Progenitor cell of endocrine pancreas (in vitro differentiated cells): Measurements from ENCODE around the gene WDHD1. TPM values are rescaled to one million over a fixed set of nuclear protein-coding genes. Genes with fewer than 3 reads are reported as not detected.

Source experiments
- DNase-seq: peaks from one replicate; pipeline ENCODE4 v3.0.0; 2021; ENCODE audit warnings: low spot score; ENCODE audit not compliant: unreplicated experiment
- H3K27ac Mint-ChIP-seq: 2 replicates; pipeline ENCODE4 v1.8.0; 2021; ENCODE audit warnings: mild to moderate bottlenecking, moderate library complexity, mixed read lengths
- H3K27me3 Mint-ChIP-seq: 2 replicates; pipeline ENCODE4 v1.8.0; 2021; ENCODE audit warnings: mixed read lengths
- H3K36me3 Mint-ChIP-seq: 2 replicates; pipeline ENCODE4 v1.8.0; 2022; ENCODE audit warnings: mixed read lengths; ENCODE audit not compliant: insufficient read depth
- H3K4me1 Mint-ChIP-seq: 2 replicates; pipeline ENCODE4 v1.8.0; 2021; ENCODE audit warnings: low read depth, mixed read lengths
- H3K4me3 Mint-ChIP-seq: 2 replicates; pipeline ENCODE4 v1.8.0; 2021; ENCODE audit warnings: low read depth, mild to moderate bottlenecking, moderate library complexity, mixed read lengths
- H3K9me3 Mint-ChIP-seq: 2 replicates; pipeline ENCODE4 v1.8.0; 2021; ENCODE audit warnings: low read depth, mixed read lengths
- CTCF ChIP-seq: fragments of 200-600 bp; sonication (generic); IDR thresholded peaks from one replicate; pipeline ENCODE4 v1.5.0; 2021; ENCODE audit warnings: antibody characterized with exemption, mild to moderate bottlenecking; ENCODE audit not compliant: unreplicated experiment
- total RNA-seq: library from RNA; stranded (reverse); gene quantifications from 2 replicates; pipeline ENCODE4 v1.2.1, GENCODE V29; 2021

WDHD1 gene
- total RNA-seq, 1 donor from 2014 or later, result 31.4 TPM

GRCh38 chr14:55015006-55015405 is 11.9 kb downstream of the WDHD1 start:
- Mint-ChIP-seq H3K4me1 (no peaks in the 10 kb centered on the region), H3K27me3 (no peaks in the 10 kb centered on the region), H3K4me3 (no peak overlapping the region), H3K9me3 (no peaks in the 10 kb centered on the region), H3K36me3 (peaks cover 15% of the 10 kb centered on the region), H3K27ac (no peak overlapping the region)
- TF ChIP-seq CTCF, result no peak
- no peak for DNase-seq

- DNase-seq, result no peak
- Mint-ChIP-seq H3K36me3 (peaks cover 6% of the 10 kb centered on the region), H3K27me3 (no peaks in the 10 kb centered on the region), H3K27ac (no peak overlapping the region), H3K4me1 (no peaks in the 10 kb centered on the region), H3K4me3 (no peak overlapping the region), H3K9me3 (no peaks in the 10 kb centered on the region)
- TF ChIP-seq CTCF, result no peak
Measured at GRCh38 chr14:55005071-55005470, 21.8 kb downstream of the WDHD1 start.

- H3K4me3 Mint-ChIP-seq, result no peak overlapping the region
- H3K9me3 Mint-ChIP-seq, result no peaks in the 10 kb centered on the region
- peaks cover 4% of the 10 kb centered on the region for H3K36me3 Mint-ChIP-seq
- TF ChIP-seq CTCF, result no peak
- no peak overlapping the region for H3K27ac Mint-ChIP-seq
- no peak for DNase-seq
- no peaks in the 10 kb centered on the region for H3K4me1 Mint-ChIP-seq
- no peaks in the 10 kb centered on the region for H3K27me3 Mint-ChIP-seq
Measured at GRCh38 chr14:55000381-55000780, 26.5 kb downstream of the WDHD1 start.

- H3K9me3 Mint-ChIP-seq, result peaks cover 3% of the 10 kb centered on the region
- H3K36me3 Mint-ChIP-seq, result peaks cover 33% of the 10 kb centered on the region
- no peak overlapping the region for H3K4me3 Mint-ChIP-seq
- no peak for TF ChIP-seq CTCF
- H3K4me1 Mint-ChIP-seq, result peaks cover 5% of the 10 kb centered on the region
- no peak for DNase-seq
- no peak overlapping the region for H3K27ac Mint-ChIP-seq
- no peaks in the 10 kb centered on the region for H3K27me3 Mint-ChIP-seq
Measured at GRCh38 chr14:54985156-54985555, 41.7 kb downstream of the WDHD1 start.

GRCh38 chr14:54981698-54982097 is 45.2 kb downstream of the WDHD1 start:
- peak; percentile 48 for TF ChIP-seq CTCF
- peaks cover 3% of the 10 kb centered on the region for H3K9me3 Mint-ChIP-seq
- peaks cover 24% of the 10 kb centered on the region for H3K36me3 Mint-ChIP-seq

More at GRCh38 chr14:54981698-54982097, 45.2 kb downstream of the WDHD1 start:
- no peak for DNase-seq
- Mint-ChIP-seq H3K27me3 (no peaks in the 10 kb centered on the region), H3K4me3 (no peak overlapping the region), H3K27ac (no peak overlapping the region), H3K4me1 (peaks cover 5% of the 10 kb centered on the region)
